Stimulated activated CD4-positive, alpha-beta T cell treated with anti-CD3 and anti-CD28 coated beads, Interleukin-4, amount 100 ng/mL, for 4 hours (primary cell): ENCODE data around the gene KLHL40.

ENCODE experiments used
- DNase-seq, 2 experiments: peaks; one replicate each; pipeline ENCODE4 v3.0.0-alpha.2; 2020

KLHL40 gene

GRCh38 chr3:42691816-42692666 is 6.7 kb downstream of the KLHL40 start:
- no peak for DNase-seq

- no peak for DNase-seq
Measured at GRCh38 chr3:42692667-42693529, 7.6 kb downstream of the KLHL40 start.

GRCh38 chr3:42693530-42693930 is 8.2 kb downstream of the KLHL40 start:
- no peak for DNase-seq

- DNase-seq = no peak
Measured at GRCh38 chr3:42694366-42694765, 9.0 kb downstream of the KLHL40 start.

- DNase-seq = no peak
Measured at GRCh38 chr3:42696356-42697288, 11.3 kb downstream of the KLHL40 start.

- DNase-seq = no peak
Measured at GRCh38 chr3:42697289-42698051, 12.1 kb downstream of the KLHL40 start.

- no peak for DNase-seq
Measured at GRCh38 chr3:42698216-42698910, 13.0 kb downstream of the KLHL40 start.

- DNase-seq = no peak
Measured at GRCh38 chr3:42698911-42699230, 13.5 kb downstream of the KLHL40 start.

GRCh38 chr3:42699511-42699971 is 14.2 kb downstream of the KLHL40 start:
- no peak for DNase-seq

- no peak for DNase-seq
Measured at GRCh38 chr3:42700366-42701288, 15.3 kb downstream of the KLHL40 start.

GRCh38 chr3:42701371-42702065 is 16.2 kb downstream of the KLHL40 start:
- DNase-seq = peak; percentile 9 to 48

GRCh38 chr3:42702066-42702951 is 17.0 kb downstream of the KLHL40 start, which contains the start of gene HHATL:
TSS of gene HHATL (minus strand) at chr3:42702798. CDS start at chr3:42700826, 1,972 bp downstream.
- DNase-seq = no peak

GRCh38 chr3:42702982-42703694 is 17.8 kb downstream of the KLHL40 start:
- no peak for DNase-seq

- no peak for DNase-seq
Measured at GRCh38 chr3:42703695-42704025, 18.3 kb downstream of the KLHL40 start.

GRCh38 chr3:42704136-42704841 is 19.0 kb downstream of the KLHL40 start:
- DNase-seq = no peak

GRCh38 chr3:42705058-42705767 is 19.9 kb downstream of the KLHL40 start:
- DNase-seq = no peak
